ENCODE data around the gene RER1. TPM values are rescaled to one million over a fixed set of nuclear protein-coding genes. Genes with fewer than 3 reads are reported as not detected.

RER1 gene
- total RNA-seq, 1 donor from 2014 or later, result 147 TPM

- Mint-ChIP-seq H3K36me3 (ENCODE audit: unreplicated experiment) (no peaks in the 10 kb centered on the region), H3K27me3 (ENCODE audit: unreplicated experiment) (peaks cover 4% of the 10 kb centered on the region), H3K4me3 (ENCODE audit: unreplicated experiment) (no peak overlapping the region), H3K9me3 (ENCODE audit: unreplicated experiment) (no peaks in the 10 kb centered on the region), H3K27ac (ENCODE audit: unreplicated experiment) (no peak overlapping the region), H3K4me1 (ENCODE audit: unreplicated experiment) (peaks cover 11% of the 10 kb centered on the region)
- DNase-seq (ENCODE audit: extremely low spot score, unreplicated experiment), result no peak
- no peak for TF ChIP-seq CTCF (IDR thresholded peaks at IDR 0.05)
These were observed 25.6 kb downstream of the RER1 start for GRCh38 chr1:2417083-2417832.

- peaks cover under 1% of the 10 kb centered on the region for H3K36me3 Mint-ChIP-seq (ENCODE audit: unreplicated experiment)
- H3K27ac Mint-ChIP-seq (ENCODE audit: unreplicated experiment), result no peak overlapping the region
- TF ChIP-seq CTCF (IDR thresholded peaks at IDR 0.05), result no peak
- H3K4me3 Mint-ChIP-seq (ENCODE audit: unreplicated experiment), result no peak overlapping the region
- peaks cover 7% of the 10 kb centered on the region for H3K27me3 Mint-ChIP-seq (ENCODE audit: unreplicated experiment)
- H3K4me1 Mint-ChIP-seq (ENCODE audit: unreplicated experiment), result peaks cover 11% of the 10 kb centered on the region
- peaks cover 1% of the 10 kb centered on the region for H3K9me3 Mint-ChIP-seq (ENCODE audit: unreplicated experiment)
- DNase-seq (ENCODE audit: extremely low spot score, unreplicated experiment), result no peak
These were observed 26.2 kb downstream of the RER1 start for GRCh38 chr1:2417833-2418225.

DNA sequence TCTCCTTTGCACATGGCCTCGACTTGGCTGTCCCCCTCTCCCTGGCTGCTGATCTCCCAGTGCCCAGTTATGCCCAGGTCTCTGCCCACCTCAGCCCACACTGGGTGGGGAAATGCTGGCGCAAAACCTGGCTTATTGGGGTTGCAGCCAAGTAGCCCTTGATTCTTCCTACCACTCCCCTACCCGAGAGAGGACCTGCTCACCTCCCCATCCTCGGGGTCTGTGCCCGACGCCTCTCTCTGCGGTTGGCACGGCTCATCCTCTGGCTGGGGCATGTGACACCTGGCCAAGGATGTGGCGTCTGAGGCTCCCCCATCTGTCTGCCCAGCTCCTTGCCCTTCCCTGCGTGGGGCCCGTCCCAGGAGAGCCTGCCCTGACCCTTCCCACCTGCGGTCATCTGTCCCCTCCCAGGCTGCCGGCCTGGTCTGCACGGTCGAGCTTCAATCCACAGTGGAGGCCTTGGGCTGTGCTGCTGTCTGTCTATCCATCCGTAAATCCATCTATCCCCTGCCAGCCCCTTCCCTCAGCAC lies 27.2 kb downstream of the RER1 start:
- no peak for DNase-seq (ENCODE audit: extremely low spot score, unreplicated experiment)
- Mint-ChIP-seq H3K27me3 (ENCODE audit: unreplicated experiment) (peaks cover 7% of the 10 kb centered on the region), H3K9me3 (ENCODE audit: unreplicated experiment) (peaks cover 3% of the 10 kb centered on the region), H3K4me3 (ENCODE audit: unreplicated experiment) (no peak overlapping the region), H3K4me1 (ENCODE audit: unreplicated experiment) (peaks cover 10% of the 10 kb centered on the region), H3K27ac (ENCODE audit: unreplicated experiment) (no peak overlapping the region), H3K36me3 (ENCODE audit: unreplicated experiment) (peaks cover 2% of the 10 kb centered on the region)
- TF ChIP-seq CTCF (IDR thresholded peaks at IDR 0.05), result no peak

GRCh38 chr1:2419416-2419815 lies 27.8 kb downstream of the RER1 start:
- peaks cover 2% of the 10 kb centered on the region for H3K36me3 Mint-ChIP-seq (ENCODE audit: unreplicated experiment)
- H3K4me3 Mint-ChIP-seq (ENCODE audit: unreplicated experiment), result no peak overlapping the region
- peaks cover 7% of the 10 kb centered on the region for H3K27me3 Mint-ChIP-seq (ENCODE audit: unreplicated experiment)
- peaks cover 3% of the 10 kb centered on the region for H3K9me3 Mint-ChIP-seq (ENCODE audit: unreplicated experiment)
- peaks cover 4% of the 10 kb centered on the region for H3K4me1 Mint-ChIP-seq (ENCODE audit: unreplicated experiment)
- no peak overlapping the region for H3K27ac Mint-ChIP-seq (ENCODE audit: unreplicated experiment)
- no peak for TF ChIP-seq CTCF (IDR thresholded peaks at IDR 0.05)
- no peak for DNase-seq (ENCODE audit: extremely low spot score, unreplicated experiment)

- Mint-ChIP-seq H3K27ac (ENCODE audit: unreplicated experiment) (no peak overlapping the region), H3K36me3 (ENCODE audit: unreplicated experiment) (peaks cover 2% of the 10 kb centered on the region), H3K9me3 (ENCODE audit: unreplicated experiment) (peaks cover 3% of the 10 kb centered on the region), H3K4me3 (ENCODE audit: unreplicated experiment) (no peak overlapping the region), H3K4me1 (ENCODE audit: unreplicated experiment) (no peaks in the 10 kb centered on the region), H3K27me3 (ENCODE audit: unreplicated experiment) (peaks cover 7% of the 10 kb centered on the region)
- DNase-seq (ENCODE audit: extremely low spot score, unreplicated experiment), result no peak
- no peak for TF ChIP-seq CTCF (IDR thresholded peaks at IDR 0.05)
These were observed 30.9 kb downstream of the RER1 start for GRCh38 chr1:2422523-2422922.

All from osteocyte (in vitro differentiated cells).